ENCODE results near the gene SVBP. TPM values are rescaled to one million over a fixed set of nuclear protein-coding genes. Genes with fewer than 3 reads are reported as not detected.
"Not testable (repeated sequence)": the region's sequence is repeated elsewhere in the genome, so short reads cannot be mapped to it uniquely, and the experiment has no call there.

Gene SVBP, protein sequence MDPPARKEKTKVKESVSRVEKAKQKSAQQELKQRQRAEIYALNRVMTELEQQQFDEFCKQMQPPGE
- total RNA-seq (2014; rRNA removed; shearing (Covaris generic)), result 46.6 and 48.0 TPM in 2 replicates

DNA sequence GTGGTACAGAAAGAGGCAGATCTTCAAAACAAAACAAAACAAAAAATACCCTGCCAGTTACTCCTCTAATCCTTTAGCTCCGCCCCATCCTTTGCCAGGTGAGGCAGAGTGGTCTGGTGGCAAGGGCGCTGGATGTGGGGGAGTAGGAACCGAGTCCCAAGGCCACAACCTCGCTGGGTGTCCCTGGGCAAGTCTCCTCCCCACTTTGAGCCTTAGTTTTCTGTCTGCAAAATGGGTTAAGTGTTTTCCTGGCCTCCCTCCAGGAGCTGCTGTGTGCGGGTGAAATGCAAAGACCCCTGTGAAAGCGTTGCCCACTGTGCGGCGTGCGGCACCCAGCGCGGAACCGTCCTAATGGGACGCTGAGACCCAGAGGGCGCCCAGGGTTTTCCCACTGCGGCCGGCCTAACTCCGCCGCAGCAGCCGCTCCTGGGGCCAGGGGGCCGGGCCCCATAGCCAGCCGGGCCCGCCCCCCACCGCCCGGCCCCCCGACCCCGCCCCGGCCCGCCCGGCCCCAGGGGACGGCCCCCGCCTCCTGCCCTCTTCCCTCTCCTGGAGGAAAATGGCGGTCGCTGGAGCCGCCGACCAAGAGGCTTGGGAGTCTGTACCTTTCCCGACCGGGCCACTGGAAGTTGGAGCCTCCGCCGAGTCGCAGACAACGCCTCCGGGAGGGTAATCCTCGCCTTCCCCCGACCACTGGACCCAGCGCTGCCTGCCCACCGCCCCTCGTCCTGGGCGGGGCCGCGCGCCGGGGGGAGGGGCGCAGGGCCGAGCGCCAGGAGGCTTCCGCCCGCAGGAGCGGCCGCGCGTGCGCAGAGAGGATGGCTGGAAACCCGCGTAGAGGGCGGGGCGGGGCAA lies at the start of gene SVBP, which contains the start of gene ERMAP:
Gene SVBP, minus strand, starts transcription at position 813 of the 855 bp plus-strand sequence. CDS start 853 bp downstream, outside the sequence.
Gene ERMAP, plus strand, starts transcription at position 538 of the 855 bp plus-strand sequence. CDS start 13,327 bp downstream, outside the sequence.
- H3K4me1 ChIP-seq (replicated peaks), result peaks cover 20% of the 10 kb centered on the region
- H3K27ac ChIP-seq, result peak within 1 kb of the TSS; percentile 100
- peaks cover 8% of the 10 kb centered on the region for H3K36me3 ChIP-seq
- peak within 1 kb of the TSS; percentile 94 for H3K4me3 ChIP-seq
- no peaks in the 10 kb centered on the region for H3K9me3 ChIP-seq (replicated peaks)
- peak; percentile 93 to 98 for DNase-seq (ENCODE audit: low read depth in 1 of 2, low spot score in 2 of 2)
- H3K27me3 ChIP-seq (replicated peaks), result no peaks in the 10 kb centered on the region

DNA sequence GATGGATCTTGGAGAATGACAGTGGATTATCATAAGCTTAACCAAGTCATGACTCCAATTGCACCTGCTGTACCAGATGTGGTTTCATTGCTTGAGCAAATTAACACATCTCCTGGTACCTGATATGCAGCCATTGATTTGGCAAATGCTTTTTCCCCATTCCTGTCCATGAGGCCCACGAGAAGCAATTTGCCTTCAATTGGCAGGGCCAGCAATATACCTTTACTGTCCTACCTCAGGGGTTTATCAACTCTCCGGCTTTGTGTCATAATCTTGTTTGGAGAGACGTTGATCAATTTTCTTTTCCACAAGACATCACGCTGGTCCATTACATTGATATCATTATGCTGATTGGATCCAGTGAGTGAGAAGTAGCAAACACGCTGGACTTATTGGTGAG lies 49.4 kb upstream of the SVBP start:
- Histone ChIP-seq H3K4me1 (replicated peaks) (no peaks in the 10 kb centered on the region), H3K27ac (no peak overlapping the region), H3K4me3 (no peak overlapping the region), H3K27me3 (replicated peaks) (no peaks in the 10 kb centered on the region), H3K36me3 (no peaks in the 10 kb centered on the region), H3K9me3 (replicated peaks) (no peaks in the 10 kb centered on the region)
- DNase-seq (ENCODE audit: low read depth in 1 of 2, low spot score in 2 of 2), result no peak

DNA sequence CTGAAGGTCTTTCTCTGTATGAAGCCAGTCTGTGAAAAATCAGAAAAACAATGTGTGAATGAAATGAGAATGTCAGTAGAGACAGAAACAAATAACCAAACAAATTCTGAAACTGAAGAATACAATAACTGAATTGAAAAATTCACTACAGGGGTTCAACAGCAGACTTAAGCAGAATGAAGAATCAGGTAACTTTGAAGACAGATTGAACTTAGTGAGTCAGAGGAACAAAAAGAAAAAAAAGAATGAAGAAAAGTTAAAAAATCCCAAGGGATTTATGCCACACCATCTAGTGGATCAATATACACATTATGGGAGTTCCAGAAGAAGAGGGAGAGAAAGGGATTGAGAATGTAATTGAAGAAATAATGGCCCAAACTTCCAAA lies 43.8 kb upstream of the SVBP start:
- no peaks in the 10 kb centered on the region for H3K36me3 ChIP-seq
- DNase-seq (ENCODE audit: low read depth in 1 of 2, low spot score in 2 of 2), result no peak
- H3K27ac ChIP-seq, result no peak overlapping the region
- H3K9me3 ChIP-seq (replicated peaks), result peaks cover 13% of the 10 kb centered on the region
- no peaks in the 10 kb centered on the region for H3K27me3 ChIP-seq (replicated peaks)
- H3K4me1 ChIP-seq (replicated peaks), result no peaks in the 10 kb centered on the region
- no peak overlapping the region for H3K4me3 ChIP-seq

DNA sequence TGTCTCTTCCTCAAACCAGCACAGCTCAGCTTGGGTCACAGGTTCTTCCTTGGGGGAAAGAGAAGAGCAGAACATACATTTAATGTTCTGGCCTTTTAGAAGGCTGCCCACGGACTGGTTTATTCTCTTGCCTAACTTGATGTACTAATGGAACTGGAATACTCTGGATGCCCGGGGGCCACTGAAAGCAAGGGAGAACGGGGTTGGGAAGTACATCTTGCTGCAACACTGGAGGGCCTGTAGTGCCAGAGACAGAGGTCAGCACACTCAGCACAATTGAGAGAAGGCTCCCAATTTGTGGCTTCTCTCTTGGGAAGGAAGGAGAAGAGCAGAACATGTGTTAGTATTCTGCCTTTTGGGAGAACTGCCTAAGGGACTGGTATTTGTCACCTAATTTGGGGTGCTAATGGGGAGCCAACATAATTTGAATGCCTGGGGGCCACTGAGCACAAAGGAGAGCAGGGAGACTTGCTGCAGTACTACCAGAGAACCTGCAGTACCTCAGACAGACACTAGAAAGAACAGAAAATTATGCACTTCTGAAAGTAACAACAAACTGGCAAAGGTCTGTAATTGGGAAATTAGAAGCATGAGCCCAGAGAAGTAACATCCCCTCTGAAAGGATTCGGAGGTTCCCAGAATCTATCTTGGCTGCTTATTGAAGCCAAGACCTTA lies 43.3 kb upstream of the SVBP start:
- Histone ChIP-seq H3K4me1 (replicated peaks) (no peaks in the 10 kb centered on the region), H3K9me3 (replicated peaks) (peaks cover 13% of the 10 kb centered on the region), H3K27me3 (replicated peaks) (no peaks in the 10 kb centered on the region), H3K4me3 (no peak overlapping the region), H3K27ac (no peak overlapping the region), H3K36me3 (no peaks in the 10 kb centered on the region)
- no peak for DNase-seq (ENCODE audit: low read depth in 1 of 2, low spot score in 2 of 2)

DNA sequence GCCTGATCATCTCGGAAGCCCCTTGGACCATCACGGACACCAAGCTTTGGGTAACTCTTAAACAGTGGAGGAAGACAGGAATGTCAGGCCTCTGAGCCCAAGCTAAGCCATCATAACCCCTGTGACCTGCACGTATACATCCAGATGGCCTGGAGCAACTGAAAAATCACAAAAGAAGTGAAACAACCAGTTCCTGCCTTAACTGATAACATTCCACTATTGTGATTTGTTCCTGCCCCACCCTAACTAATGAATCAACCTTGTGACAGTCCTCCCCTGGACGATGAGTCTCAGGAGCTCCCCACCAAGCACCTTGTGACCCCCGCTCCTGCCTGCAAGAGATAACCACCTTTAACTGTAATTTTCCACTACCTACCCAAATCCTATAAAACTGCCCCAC lies 42.2 kb upstream of the SVBP start:
- not testable (repeated sequence) for DNase-seq (ENCODE audit: low read depth in 1 of 2, low spot score in 2 of 2)

DNA sequence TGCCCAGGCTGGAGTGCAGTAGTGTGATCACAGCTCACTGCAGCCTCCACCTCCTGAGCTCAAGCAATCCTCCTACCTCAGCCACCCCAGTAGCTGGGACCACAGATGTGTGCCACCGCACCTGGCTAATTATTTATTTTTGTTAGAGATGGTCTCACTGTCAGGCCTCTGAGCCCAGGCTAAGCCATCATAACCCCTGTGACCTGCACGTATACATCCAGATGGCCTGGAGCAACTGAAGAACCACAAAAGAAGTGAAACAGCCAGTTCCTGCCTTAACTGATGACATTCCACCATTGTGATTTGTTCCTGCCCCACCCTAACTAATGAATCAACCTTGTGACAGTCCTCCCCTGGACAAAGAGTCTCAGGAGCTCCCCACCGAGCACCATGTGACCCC lies 39.4 kb upstream of the SVBP start:
- not testable (repeated sequence) for H3K4me3 ChIP-seq; H3K36me3 ChIP-seq; DNase-seq (ENCODE audit: low read depth in 1 of 2, low spot score in 2 of 2); H3K27ac ChIP-seq; H3K27me3 ChIP-seq (replicated peaks); H3K4me1 ChIP-seq (replicated peaks)
- H3K9me3 ChIP-seq (replicated peaks), result peaks cover 13% of the 10 kb centered on the region

More for the DNA sequence above, 42.2 kb upstream of the SVBP start:
- not testable (repeated sequence) for H3K4me3 ChIP-seq; H3K27ac ChIP-seq; H3K36me3 ChIP-seq; H3K27me3 ChIP-seq (replicated peaks); H3K4me1 ChIP-seq (replicated peaks)
- peaks cover 13% of the 10 kb centered on the region for H3K9me3 ChIP-seq (replicated peaks)

DNA sequence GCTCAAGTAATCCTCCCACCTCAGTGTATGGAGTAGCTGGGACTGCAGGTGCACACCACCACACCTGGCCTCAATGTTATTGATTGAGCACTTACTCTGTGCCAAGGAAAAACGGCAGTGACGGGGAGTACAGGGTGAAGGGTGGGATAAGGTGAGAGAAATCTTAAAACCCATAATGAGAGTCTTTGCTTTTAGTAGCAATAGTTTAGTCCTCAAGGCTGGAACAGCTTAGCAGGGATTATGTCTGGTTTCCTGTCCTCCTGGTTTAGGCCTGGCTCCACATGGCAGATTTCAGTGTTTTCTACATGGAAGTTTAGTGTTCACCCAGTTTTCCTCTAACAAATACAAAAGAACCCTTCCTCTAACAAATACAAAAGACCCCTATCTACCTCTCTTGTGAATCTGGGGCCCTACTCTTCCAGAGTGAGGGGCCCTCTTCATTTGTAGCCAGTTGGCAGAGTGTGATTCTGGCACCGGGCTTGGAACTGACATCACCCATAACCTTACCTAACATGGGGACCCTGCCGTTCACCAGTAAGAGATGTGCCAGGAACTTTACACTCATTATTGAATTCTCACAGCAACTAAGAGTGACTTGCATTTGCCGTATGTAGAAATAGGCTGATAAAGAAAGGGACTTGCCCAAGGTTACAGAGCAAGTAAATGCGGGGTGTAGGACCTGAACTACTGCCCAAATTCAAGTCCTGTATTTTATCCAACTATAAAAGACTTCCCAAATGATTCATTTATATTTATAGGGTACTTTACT lies 36.1 kb upstream of the SVBP start:
- no peak overlapping the region for H3K27ac ChIP-seq
- H3K4me1 ChIP-seq (replicated peaks), result no peaks in the 10 kb centered on the region
- no peaks in the 10 kb centered on the region for H3K27me3 ChIP-seq (replicated peaks)
- H3K9me3 ChIP-seq (replicated peaks), result peaks cover 6% of the 10 kb centered on the region; the same call in 1 of the 2 replicates
- no peak overlapping the region for H3K4me3 ChIP-seq
- DNase-seq (ENCODE audit: low read depth in 1 of 2, low spot score in 2 of 2), result no peak
- peaks cover 24% of the 10 kb centered on the region for H3K36me3 ChIP-seq

DNA sequence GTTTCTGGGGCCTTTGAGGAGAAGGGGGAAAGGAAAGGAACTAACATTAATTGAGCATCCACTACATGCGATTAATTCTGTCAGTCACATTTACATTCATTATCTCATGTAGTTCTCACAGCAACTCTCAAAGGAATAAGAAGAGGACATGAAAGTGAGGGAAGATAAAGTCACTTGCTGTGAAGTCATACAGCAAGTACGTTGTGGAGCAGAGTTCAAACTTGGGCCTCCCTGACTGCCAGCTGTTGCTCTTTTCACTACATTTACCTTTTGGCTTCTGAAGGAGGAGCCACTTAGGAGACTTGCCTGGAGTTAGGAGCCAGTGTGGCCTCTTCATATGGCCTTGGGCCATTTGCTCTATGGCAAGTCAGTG lies 35.4 kb upstream of the SVBP start:
- Histone ChIP-seq H3K27ac (no peak overlapping the region), H3K9me3 (replicated peaks) (peaks cover 6% of the 10 kb centered on the region; the same call in 1 of the 2 replicates), H3K27me3 (replicated peaks) (no peaks in the 10 kb centered on the region), H3K36me3 (peaks cover 24% of the 10 kb centered on the region), H3K4me3 (no peak overlapping the region), H3K4me1 (replicated peaks) (peaks cover 1% of the 10 kb centered on the region; the same call in 1 of the 2 replicates)
- DNase-seq (ENCODE audit: low read depth in 1 of 2, low spot score in 2 of 2), result no peak

DNA sequence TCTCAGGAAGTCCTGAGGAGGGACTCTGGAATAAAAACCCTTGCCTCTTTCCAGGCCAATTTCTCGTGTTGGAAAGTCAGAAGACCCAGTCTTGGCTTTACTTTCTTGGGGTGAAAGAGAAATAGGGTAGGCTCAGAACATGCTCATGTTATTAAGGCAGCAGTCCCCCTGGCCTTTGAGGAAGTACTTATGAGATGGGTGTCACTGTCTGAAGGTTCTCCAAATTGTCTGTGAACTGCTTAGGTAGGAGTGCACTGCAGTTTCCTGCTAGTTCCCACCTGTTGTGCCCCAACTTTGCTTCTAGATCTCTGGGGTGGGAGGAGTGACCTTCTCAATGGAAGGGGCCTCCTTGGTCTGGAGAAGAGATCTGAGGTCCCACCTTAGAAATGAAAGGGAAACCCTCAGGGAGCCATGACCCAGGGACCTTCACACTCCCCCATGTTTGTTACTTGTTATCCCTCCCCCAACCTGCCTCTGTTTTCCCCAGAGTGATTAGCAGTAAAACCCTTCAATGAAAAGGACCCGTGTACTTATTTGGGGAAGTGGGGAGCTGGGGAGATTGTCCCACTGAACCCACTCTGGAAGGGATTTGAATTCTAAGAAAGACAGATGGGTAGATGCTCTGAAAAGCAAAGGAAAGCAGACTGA lies 34.9 kb upstream of the SVBP start:
- H3K27me3 ChIP-seq (replicated peaks), result no peaks in the 10 kb centered on the region

DNA sequence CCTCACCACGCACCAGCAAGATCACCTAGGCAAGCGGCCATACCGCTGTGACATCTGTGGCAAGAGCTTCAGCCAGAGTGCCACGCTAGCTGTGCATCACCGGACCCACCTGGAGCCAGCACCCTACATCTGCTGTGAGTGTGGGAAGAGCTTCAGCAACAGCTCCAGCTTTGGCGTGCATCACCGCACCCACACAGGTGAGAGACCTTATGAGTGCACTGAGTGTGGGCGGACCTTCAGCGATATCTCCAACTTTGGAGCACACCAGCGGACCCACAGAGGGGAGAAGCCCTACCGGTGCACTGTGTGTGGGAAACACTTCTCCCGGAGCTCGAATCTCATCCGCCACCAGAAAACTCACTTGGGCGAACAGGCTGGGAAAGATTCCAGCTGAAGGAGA lies 34.2 kb upstream of the SVBP start:
- Histone ChIP-seq H3K27me3 (replicated peaks) (no peaks in the 10 kb centered on the region), H3K27ac (no peak overlapping the region), H3K4me3 (no peak overlapping the region), H3K36me3 (peaks cover 24% of the 10 kb centered on the region), H3K4me1 (replicated peaks) (peaks cover 8% of the 10 kb centered on the region), H3K9me3 (replicated peaks) (peaks cover 5% of the 10 kb centered on the region; the same call in 1 of the 2 replicates)
- DNase-seq (ENCODE audit: low read depth in 1 of 2, low spot score in 2 of 2), result no peak

More for the DNA sequence above, 34.9 kb upstream of the SVBP start:
- H3K9me3 ChIP-seq (replicated peaks), result peaks cover 6% of the 10 kb centered on the region; the same call in 1 of the 2 replicates
- H3K36me3 ChIP-seq, result peaks cover 24% of the 10 kb centered on the region
- no peak overlapping the region for H3K4me3 ChIP-seq
- H3K4me1 ChIP-seq (replicated peaks), result peaks cover 6% of the 10 kb centered on the region
- H3K27ac ChIP-seq, result no peak overlapping the region
- no peak for DNase-seq (ENCODE audit: low read depth in 1 of 2, low spot score in 2 of 2)

DNA sequence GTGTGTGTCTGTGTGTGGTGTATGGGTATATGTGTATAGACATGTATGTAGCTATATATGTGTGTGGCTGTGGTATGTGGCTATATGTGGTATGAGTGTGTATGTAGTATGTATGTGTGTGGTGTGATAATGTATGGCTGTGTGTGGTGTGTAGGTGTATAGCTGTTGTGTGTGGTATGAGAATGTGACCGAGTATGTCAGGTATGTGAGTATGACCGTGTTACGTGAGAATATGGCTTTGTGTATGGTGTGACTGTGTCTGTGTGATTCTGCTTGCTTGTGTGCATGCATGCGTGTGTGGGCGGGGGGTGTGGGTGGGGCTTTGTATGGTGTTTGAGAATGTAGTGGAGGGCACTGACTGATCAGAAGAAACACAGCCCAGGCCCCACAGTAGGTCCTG lies 32.7 kb upstream of the SVBP start:
- Histone ChIP-seq H3K9me3 (replicated peaks) (no peaks in the 10 kb centered on the region), H3K27me3 (replicated peaks) (no peaks in the 10 kb centered on the region), H3K4me3 (no peak overlapping the region), H3K27ac (no peak overlapping the region), H3K36me3 (peaks cover 24% of the 10 kb centered on the region), H3K4me1 (replicated peaks) (peaks cover 19% of the 10 kb centered on the region)
- no peak for DNase-seq (ENCODE audit: low read depth in 1 of 2, low spot score in 2 of 2)

DNA sequence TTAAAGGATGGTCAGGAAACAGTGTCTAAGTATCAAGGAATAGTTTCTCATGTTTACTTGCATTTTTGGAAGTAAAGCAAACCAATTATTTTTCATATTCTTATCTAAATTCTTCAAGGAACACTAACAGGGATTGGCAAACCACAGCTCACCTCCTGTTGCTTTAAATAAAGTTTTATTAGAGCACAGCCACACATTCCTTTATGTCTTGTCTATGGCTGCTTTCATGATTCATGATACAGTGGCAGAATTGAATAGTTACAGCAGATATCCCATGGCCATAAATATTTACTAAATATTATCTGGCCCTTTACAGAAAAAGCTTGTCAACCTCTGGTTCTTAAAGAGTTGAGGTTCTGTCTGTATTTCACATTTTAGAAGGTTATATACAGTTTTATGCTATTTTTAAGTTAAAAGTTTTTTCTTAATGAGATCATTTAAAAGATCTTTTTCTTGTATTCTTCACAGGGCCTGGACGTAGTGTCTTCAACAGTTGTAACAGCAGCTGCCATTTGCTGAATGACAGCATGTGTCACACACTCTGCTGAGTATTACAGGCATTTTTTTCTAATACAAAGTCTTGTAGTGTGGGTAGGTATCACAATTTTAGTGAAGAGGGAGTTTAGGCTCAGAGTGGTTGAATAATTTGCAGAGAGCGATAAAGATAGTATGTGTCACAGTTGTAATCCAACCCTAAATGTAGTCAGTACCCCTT lies 31.8 kb upstream of the SVBP start:
- Histone ChIP-seq H3K27me3 (replicated peaks) (no peaks in the 10 kb centered on the region), H3K27ac (no peak overlapping the region), H3K36me3 (peaks cover 24% of the 10 kb centered on the region), H3K4me3 (no peak overlapping the region), H3K4me1 (replicated peaks) (peaks cover 27% of the 10 kb centered on the region), H3K9me3 (replicated peaks) (no peaks in the 10 kb centered on the region)
- DNase-seq (ENCODE audit: low read depth in 1 of 2, low spot score in 2 of 2), result no peak
